SK-N-SH (cell line): Measurements from ENCODE around the gene TPSB2.
"Not testable (repeated sequence)": the region's sequence is repeated elsewhere in the genome, so short reads cannot be mapped to it uniquely, and the experiment has no call there.

Experiments used
- CTCF ChIP-seq: fragments of 200-600 bp; sonication (generic); IDR thresholded peaks from 2 replicates; pipeline ENCODE4 v1.6.1; 2017; ENCODE audit warnings: antibody characterized with exemption, mild to moderate bottlenecking, moderate library complexity
- NFIC ChIP-seq: IDR thresholded peaks from 2 replicates; pipeline ENCODE4 v1.4.0; 2012; ENCODE audit warnings: borderline replicate concordance
- NRF1 ChIP-seq: IDR thresholded peaks from 2 replicates; pipeline ENCODE4 v1.6.1; 2012; ENCODE audit warnings: low read depth, mild to moderate bottlenecking, low read length
- RAD21 ChIP-seq: IDR thresholded peaks from 2 replicates; pipeline ENCODE4 v1.6.1; 2012; ENCODE audit warnings: mild to moderate bottlenecking, low read length
- SMC3 ChIP-seq: IDR thresholded peaks from 2 replicates; pipeline ENCODE4 v1.6.1; 2012; ENCODE audit warnings: low read depth, low read length, improper control_type of control experiment
- TF ChIP-seq, protein P1 (sequence below): IDR thresholded peaks from 2 replicates; pipeline ENCODE4 v1.6.1; 2012; ENCODE audit warnings: mild to moderate bottlenecking, low read depth, low read length, moderate library complexity

GRCh38 chr16:1190789-1191188 is 39.2 kb downstream of the TPSB2 start:
- TF ChIP-seq SMC3, RAD21, NRF1, NFIC, CTCF: not testable (repeated sequence)
- TF ChIP-seq, protein P1, sequence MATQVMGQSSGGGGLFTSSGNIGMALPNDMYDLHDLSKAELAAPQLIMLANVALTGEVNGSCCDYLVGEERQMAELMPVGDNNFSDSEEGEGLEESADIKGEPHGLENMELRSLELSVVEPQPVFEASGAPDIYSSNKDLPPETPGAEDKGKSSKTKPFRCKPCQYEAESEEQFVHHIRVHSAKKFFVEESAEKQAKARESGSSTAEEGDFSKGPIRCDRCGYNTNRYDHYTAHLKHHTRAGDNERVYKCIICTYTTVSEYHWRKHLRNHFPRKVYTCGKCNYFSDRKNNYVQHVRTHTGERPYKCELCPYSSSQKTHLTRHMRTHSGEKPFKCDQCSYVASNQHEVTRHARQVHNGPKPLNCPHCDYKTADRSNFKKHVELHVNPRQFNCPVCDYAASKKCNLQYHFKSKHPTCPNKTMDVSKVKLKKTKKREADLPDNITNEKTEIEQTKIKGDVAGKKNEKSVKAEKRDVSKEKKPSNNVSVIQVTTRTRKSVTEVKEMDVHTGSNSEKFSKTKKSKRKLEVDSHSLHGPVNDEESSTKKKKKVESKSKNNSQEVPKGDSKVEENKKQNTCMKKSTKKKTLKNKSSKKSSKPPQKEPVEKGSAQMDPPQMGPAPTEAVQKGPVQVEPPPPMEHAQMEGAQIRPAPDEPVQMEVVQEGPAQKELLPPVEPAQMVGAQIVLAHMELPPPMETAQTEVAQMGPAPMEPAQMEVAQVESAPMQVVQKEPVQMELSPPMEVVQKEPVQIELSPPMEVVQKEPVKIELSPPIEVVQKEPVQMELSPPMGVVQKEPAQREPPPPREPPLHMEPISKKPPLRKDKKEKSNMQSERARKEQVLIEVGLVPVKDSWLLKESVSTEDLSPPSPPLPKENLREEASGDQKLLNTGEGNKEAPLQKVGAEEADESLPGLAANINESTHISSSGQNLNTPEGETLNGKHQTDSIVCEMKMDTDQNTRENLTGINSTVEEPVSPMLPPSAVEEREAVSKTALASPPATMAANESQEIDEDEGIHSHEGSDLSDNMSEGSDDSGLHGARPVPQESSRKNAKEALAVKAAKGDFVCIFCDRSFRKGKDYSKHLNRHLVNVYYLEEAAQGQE = not testable (repeated sequence)
